CD4-positive, alpha-beta T cell treated with Interleukin-4 for 4 hours (primary cell): ENCODE results near the gene ZXDA.
"Not testable (repeated sequence)": the region's sequence is repeated elsewhere in the genome, so short reads cannot be mapped to it uniquely, and the experiment has no call there.

Experiments used
- DNase-seq: peaks from one replicate; pipeline ENCODE4 v3.0.0-alpha.2; 2020

Gene ZXDA

GRCh38 chrX:57910287-57910912, at the start of gene ZXDA:
Gene ZXDA, minus strand, starts transcription at chrX:57910458. Its CDS starts 38 bp downstream, at chrX:57910420.
- peak; percentile 67 for DNase-seq

GRCh38 chrX:57952320-57952678, 42.0 kb upstream of the ZXDA start:
- no peak for DNase-seq

GRCh38 chrX:57951666-57952319, 41.5 kb upstream of the ZXDA start:
- DNase-seq = no peak

- no peak for DNase-seq
Observed at GRCh38 chrX:57933321-57933720, 23.1 kb upstream of the ZXDA start.

GRCh38 chrX:57932266-57932665, 22.0 kb upstream of the ZXDA start:
- no peak for DNase-seq

GRCh38 chrX:57930051-57930450, 19.8 kb upstream of the ZXDA start:
- DNase-seq = no peak

- DNase-seq = peak; percentile 11
Observed at GRCh38 chrX:57929373-57929772, 19.1 kb upstream of the ZXDA start.

- no peak for DNase-seq
Observed at GRCh38 chrX:57925806-57926205, 15.5 kb upstream of the ZXDA start.

- no peak for DNase-seq
Observed at GRCh38 chrX:57918750-57919436, 8.6 kb upstream of the ZXDA start.

GRCh38 chrX:57915680-57916079, 5.4 kb upstream of the ZXDA start:
- DNase-seq = no peak

GRCh38 chrX:57909595-57910286, 517 bp downstream of the ZXDA start:
- DNase-seq = peak; percentile 11

- DNase-seq = not testable (repeated sequence)
Observed at GRCh38 chrX:57908972-57909594, 1.2 kb downstream of the ZXDA start.

- DNase-seq = no peak
Observed at GRCh38 chrX:57906790-57907189, 3.5 kb downstream of the ZXDA start.

- DNase-seq = no peak
Observed at GRCh38 chrX:57905141-57905540, 5.1 kb downstream of the ZXDA start.

- no peak for DNase-seq
Observed at GRCh38 chrX:57904176-57904880, 5.9 kb downstream of the ZXDA start.

GRCh38 chrX:57902633-57903032, 7.6 kb downstream of the ZXDA start:
- no peak for DNase-seq

- DNase-seq = no peak
Observed at GRCh38 chrX:57901466-57901865, 8.8 kb downstream of the ZXDA start.

- DNase-seq = no peak
Observed at GRCh38 chrX:57900975-57901374, 9.3 kb downstream of the ZXDA start.

- DNase-seq = no peak
Observed at GRCh38 chrX:57899906-57900305, 10.4 kb downstream of the ZXDA start.

GRCh38 chrX:57899064-57899463, 11.2 kb downstream of the ZXDA start:
- no peak for DNase-seq

- DNase-seq = no peak
Observed at GRCh38 chrX:57871463-57871862, 38.8 kb downstream of the ZXDA start.
